AG09309 (cell line): Measurements from ENCODE around the gene WBP2.

Experiments used
- DNase-seq: peaks from one replicate; pipeline ENCODE4 v3.0.0-alpha.2; 2010; ENCODE audit warnings: low read depth
- H3K4me3 ChIP-seq: 2 replicates; pipeline ENCODE4 v1.5.1; 2011; ENCODE audit warnings: mild to moderate bottlenecking, low read depth, low read length, moderate library complexity; ENCODE audit not compliant: control insufficient read depth
- TF ChIP-seq, protein P1 (sequence below): IDR thresholded peaks from 2 replicates; pipeline ENCODE4 v1.5.1; 2011; ENCODE audit warnings: mild to moderate bottlenecking, low read depth, low read length, inconsistent platforms; ENCODE audit not compliant: insufficient read depth, control insufficient read depth; ENCODE audit errors: missing control alignments

Gene WBP2

DNA sequence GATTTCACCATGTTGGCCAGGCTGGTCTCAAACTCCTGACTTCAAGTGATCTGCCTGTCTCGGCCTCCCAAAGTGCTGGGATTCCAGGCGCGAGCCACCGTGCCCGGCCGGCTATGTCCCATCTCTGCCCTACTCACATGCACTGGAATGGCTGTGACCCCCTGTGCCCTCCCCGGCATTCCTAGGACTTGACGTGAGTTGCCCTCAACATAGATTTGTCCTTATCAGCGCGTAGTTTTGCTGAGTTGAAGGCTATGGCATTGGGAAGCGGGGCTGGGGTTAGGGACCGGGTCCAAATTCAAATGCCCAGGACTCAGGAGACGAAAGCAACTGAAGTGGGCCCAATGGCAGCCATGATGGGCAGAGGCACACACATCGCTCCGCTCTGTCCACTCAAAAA, 16.7 kb downstream of the WBP2 start:
- H3K4me3 ChIP-seq = no peak overlapping the region
- DNase-seq = no peak
- TF ChIP-seq, protein P1, sequence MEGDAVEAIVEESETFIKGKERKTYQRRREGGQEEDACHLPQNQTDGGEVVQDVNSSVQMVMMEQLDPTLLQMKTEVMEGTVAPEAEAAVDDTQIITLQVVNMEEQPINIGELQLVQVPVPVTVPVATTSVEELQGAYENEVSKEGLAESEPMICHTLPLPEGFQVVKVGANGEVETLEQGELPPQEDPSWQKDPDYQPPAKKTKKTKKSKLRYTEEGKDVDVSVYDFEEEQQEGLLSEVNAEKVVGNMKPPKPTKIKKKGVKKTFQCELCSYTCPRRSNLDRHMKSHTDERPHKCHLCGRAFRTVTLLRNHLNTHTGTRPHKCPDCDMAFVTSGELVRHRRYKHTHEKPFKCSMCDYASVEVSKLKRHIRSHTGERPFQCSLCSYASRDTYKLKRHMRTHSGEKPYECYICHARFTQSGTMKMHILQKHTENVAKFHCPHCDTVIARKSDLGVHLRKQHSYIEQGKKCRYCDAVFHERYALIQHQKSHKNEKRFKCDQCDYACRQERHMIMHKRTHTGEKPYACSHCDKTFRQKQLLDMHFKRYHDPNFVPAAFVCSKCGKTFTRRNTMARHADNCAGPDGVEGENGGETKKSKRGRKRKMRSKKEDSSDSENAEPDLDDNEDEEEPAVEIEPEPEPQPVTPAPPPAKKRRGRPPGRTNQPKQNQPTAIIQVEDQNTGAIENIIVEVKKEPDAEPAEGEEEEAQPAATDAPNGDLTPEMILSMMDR = no peak

DNA sequence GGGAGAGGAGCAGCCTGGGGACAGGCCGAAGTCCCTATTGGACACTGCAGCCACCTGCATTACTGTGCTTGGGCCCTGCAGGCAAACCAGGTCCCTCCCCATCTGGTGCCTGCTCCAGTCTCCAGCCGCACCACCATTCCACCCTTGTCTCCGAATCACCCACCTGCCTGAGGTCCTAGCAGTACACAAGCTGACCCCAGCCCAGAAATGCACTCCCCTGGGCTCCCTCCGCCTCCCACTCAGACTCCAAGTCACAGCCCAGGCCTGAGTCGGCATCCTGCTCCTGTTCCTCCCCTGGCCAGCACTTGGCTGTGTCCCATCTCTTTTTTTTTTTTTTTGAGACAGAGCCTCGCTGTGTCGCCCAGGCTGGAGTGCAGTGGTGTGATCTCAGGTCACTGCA, 17.2 kb downstream of the WBP2 start:
- no peak overlapping the region for H3K4me3 ChIP-seq
- TF ChIP-seq, protein P1 = no peak
- DNase-seq = no peak

- no peak for DNase-seq
- TF ChIP-seq, protein P1 = no peak
- H3K4me3 ChIP-seq = no peak overlapping the region
These were observed 18.5 kb downstream of the WBP2 start for GRCh38 chr17:75836605-75837004.

DNA sequence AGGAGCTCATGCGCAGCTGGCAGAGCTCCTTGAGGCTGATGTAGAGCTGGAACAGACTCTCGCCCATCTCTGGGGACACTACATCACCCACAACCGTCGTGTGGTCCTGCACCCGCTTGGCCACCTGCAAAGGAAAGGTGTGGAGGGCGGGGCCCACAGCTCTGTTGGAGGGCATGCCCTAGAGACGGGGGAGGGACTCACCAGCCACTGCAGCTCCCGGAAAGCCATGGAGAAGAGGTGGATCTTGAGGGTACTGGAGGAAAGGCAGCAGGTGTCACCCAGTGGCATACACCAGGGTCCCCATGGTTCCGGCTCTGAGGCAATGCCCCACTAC, 19.5 kb downstream of the WBP2 start:
- no peak for DNase-seq
- TF ChIP-seq, protein P1 = no peak
- H3K4me3 ChIP-seq = no peak overlapping the region

- TF ChIP-seq, protein P1 = no peak
- no peak for DNase-seq
- no peak overlapping the region for H3K4me3 ChIP-seq
These were observed 20.0 kb downstream of the WBP2 start for GRCh38 chr17:75834928-75835653.

GRCh38 chr17:75834279-75834920, 20.7 kb downstream of the WBP2 start:
- no peak overlapping the region for H3K4me3 ChIP-seq
- no peak for DNase-seq
- TF ChIP-seq, protein P1 = no peak
